Spleen (tissue), 7 donors: ENCODE measurements around the gene SLC4A9.

Source experiments
- CTCF ChIP-seq, 11 experiments: fragments of 200-600 bp in 7 of 11; fragments of 450-650 bp in 4 of 11; sonication (generic) in 4 of 11; IDR thresholded peaks in 8 of 11; conservative IDR thresholded peaks in 3 of 11; 1 replicate in 7 of 11; 2 replicates in 4 of 11; pipeline versions ENCODE4 v1.4.0 to v1.8.0; 2016 to 2021; ENCODE audit warnings: antibody characterized with exemption in 11 of 11, inconsistent platforms in 4 of 11, mild to moderate bottlenecking in 1 of 11
- POLR2AphosphoS5 ChIP-seq, 3 donors: sonication (generic); formaldehyde crosslinking; IDR thresholded peaks; one replicate each; pipeline ENCODE4 v1.5.1; 2017; ENCODE audit warnings: antibody characterized with exemption in 3 of 3
- donor health status: DM: no; HTN: no; CAD: no; lungs with moderate emphysema.
- donor health status: DM: no; HTN: no; CAD: no.
- donor health status: DM: no; HTN: no; CAD: no.

- TF ChIP-seq CTCF (IDR thresholded peaks at IDR 0.05 in 8 of 11, conservative IDR thresholded peaks at IDR 0.05 in 3 of 11) (no peak), POLR2AphosphoS5 (IDR thresholded peaks at IDR 0.05) (no peak)
Measured at GRCh38 chr5:140337880-140338279, 22.1 kb upstream of the SLC4A9 start.
